Measurements from ENCODE around the gene KATNBL1. TPM values are rescaled to one million over a fixed set of nuclear protein-coding genes. Genes with fewer than 3 reads are reported as not detected.

Gene KATNBL1
- total and polyA plus RNA-seq, 9 of the 15 experiments (the other 6 are each of a cell fraction or from before 2014, with no cell fraction given): 6.6 to 46.0 (median 24.0) TPM

DNA sequence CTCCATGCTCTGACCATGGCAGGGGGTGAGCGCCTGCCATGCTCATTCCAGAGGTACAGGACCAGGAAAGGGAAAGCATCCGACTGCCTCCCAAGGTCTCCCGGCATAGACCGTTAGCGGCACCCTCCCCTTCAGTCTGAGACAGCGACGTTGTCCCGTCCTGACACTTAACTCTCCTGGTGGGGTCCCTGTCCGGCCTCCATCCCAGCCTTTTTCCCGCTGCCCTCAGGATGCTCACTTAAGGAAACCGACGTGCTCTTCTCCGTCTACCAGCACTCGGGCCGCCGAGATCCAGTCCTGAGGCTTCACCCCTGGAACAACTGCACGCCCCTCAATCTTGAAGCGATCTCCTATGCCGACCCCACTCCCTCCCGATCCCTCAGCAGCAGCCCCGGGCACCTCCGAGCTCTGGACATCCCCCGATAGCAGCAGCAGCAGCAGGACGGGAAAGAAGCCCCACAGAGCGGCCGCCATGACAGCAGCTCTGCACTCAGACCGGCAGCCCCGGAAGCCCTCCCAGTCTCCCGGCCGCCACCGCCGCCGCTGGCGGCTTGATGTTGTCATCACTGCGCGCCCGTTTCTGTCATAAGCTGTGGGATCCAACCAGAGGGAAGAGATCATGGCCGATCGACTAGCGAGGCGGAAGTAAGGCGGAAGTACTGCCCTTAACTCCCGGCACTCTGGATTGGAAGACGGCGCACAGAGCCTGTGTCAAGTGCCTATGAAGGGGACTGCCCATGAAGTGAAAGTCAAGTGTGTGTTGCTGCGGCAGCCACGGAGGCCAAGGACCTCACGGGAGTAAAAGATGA is 108.3 kb downstream of the KATNBL1 start, which contains the start of the genes EMC7 and PGBD4 (continued):
- TF ChIP-seq CHD2 (IDR thresholded peaks at IDR 0.05; ENCODE audit: low read depth, low read length): no peak; the same call in 1 of the 2 replicates
- no peak for TF ChIP-seq ZFPM2 (CRISPR knock-in tag; IDR thresholded peaks at IDR 0.05)
- TF ChIP-seq JUN (IDR thresholded peaks at IDR 0.05; ENCODE audit: borderline replicate concordance, low read depth, low read length): peak; percentile 55; the same call in 1 of the 2 replicates
- TF ChIP-seq JUN (CRISPR knock-in tag; IDR thresholded peaks at IDR 0.05; ENCODE audit: borderline replicate concordance): no peak
- no peak for TF ChIP-seq FUS (optimal IDR thresholded peaks at IDR 0.05; ENCODE audit: low read depth, low read length)
- TF ChIP-seq ZKSCAN1 (IDR thresholded peaks at IDR 0.05; ENCODE audit: low read depth, low read length): peak; percentile 65; the same call in 1 of the 2 replicates
- no peak for TF ChIP-seq NR3C1 (CRISPR knock-in tag; IDR thresholded peaks at IDR 0.05)
- no peak for TF ChIP-seq XRCC3 (IDR thresholded peaks at IDR 0.05)
- TF ChIP-seq, protein P1, sequence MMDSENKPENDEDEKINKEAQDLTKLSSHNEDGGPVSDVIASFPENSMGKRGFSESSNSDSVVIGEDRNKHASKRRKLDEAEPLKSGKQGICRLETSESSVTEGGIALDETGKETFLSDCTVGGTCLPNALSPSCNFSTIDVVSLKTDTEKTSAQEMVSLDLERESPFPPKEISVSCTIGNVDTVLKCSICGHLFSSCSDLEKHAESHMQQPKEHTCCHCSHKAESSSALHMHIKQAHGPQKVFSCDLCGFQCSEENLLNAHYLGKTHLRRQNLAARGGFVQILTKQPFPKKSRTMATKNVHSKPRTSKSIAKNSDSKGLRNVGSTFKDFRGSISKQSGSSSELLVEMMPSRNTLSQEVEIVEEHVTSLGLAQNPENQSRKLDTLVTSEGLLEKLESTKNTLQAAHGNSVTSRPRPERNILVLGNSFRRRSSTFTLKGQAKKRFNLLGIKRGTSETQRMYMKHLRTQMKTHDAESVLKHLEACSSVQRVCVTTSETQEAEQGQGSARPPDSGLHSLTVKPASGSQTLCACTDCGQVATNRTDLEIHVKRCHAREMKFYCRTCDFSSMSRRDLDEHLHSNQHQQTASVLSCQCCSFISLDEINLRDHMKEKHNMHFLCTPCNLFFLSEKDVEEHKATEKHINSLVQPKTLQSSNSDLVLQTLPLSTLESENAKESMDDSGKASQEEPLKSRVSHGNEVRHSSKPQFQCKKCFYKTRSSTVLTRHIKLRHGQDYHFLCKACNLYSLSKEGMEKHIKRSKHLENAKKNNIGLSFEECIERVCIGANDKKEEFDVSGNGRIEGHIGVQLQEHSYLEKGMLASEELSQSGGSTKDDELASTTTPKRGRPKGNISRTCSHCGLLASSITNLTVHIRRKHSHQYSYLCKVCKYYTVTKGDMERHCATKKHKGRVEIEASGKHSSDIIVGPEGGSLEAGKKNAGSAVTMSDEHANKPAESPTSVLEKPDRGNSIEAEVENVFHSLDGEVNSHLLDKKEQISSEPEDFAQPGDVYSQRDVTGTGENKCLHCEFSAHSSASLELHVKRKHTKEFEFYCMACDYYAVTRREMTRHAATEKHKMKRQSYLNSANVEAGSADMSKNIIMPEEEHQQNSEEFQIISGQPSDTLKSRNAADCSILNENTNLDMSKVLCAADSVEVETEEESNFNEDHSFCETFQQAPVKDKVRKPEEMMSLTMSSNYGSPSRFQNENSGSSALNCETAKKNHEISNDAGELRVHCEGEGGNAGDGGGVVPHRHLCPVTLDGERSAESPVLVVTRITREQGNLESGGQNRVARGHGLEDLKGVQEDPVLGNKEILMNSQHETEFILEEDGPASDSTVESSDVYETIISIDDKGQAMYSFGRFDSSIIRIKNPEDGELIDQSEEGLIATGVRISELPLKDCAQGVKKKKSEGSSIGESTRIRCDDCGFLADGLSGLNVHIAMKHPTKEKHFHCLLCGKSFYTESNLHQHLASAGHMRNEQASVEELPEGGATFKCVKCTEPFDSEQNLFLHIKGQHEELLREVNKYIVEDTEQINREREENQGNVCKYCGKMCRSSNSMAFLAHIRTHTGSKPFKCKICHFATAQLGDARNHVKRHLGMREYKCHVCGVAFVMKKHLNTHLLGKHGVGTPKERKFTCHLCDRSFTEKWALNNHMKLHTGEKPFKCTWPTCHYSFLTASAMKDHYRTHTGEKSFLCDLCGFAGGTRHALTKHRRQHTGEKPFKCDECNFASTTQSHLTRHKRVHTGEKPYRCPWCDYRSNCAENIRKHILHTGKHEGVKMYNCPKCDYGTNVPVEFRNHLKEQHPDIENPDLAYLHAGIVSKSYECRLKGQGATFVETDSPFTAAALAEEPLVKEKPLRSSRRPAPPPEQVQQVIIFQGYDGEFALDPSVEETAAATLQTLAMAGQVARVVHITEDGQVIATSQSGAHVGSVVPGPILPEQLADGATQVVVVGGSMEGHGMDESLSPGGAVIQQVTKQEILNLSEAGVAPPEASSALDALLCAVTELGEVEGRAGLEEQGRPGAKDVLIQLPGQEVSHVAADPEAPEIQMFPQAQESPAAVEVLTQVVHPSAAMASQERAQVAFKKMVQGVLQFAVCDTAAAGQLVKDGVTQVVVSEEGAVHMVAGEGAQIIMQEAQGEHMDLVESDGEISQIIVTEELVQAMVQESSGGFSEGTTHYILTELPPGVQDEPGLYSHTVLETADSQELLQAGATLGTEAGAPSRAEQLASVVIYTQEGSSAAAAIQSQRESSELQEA (IDR thresholded peaks at IDR 0.05; ENCODE audit: low read depth): no peak
- no peak for TF ChIP-seq E2F4 (CRISPR knock-in tag; IDR thresholded peaks at IDR 0.05; ENCODE audit: low read depth)
- no peak for TF ChIP-seq CCAR2 (IDR thresholded peaks at IDR 0.05; ENCODE audit: low read depth, low read length)
- TF ChIP-seq CUX1 (CRISPR knock-in tag; IDR thresholded peaks at IDR 0.05): no peak
- TF ChIP-seq FOS (IDR thresholded peaks at IDR 0.05; ENCODE audit: extremely low read depth, insufficient read length): peak; percentile 17
- no peak for TF ChIP-seq ZNF354B (CRISPR knock-in tag; IDR thresholded peaks at IDR 0.05)

All from K562 (cell line).